T-helper 2 cell treated with Interferon-gamma antibody and Interleukin-4, amounts not matched to agents 5 μg/mL and 100 μg/mL, for 36 hours (primary cell): ENCODE data around the gene VPS35.
"Not testable (repeated sequence)": the region's sequence is repeated elsewhere in the genome, so short reads cannot be mapped to it uniquely, and the experiment has no call there.

Experiments
- DNase-seq: peaks from one replicate; pipeline ENCODE4 v3.0.0; 2021; ENCODE audit warnings: low spot score
- H3K27ac Mint-ChIP-seq: one replicate; pipeline ENCODE4 v1.8.0; 2021; ENCODE audit warnings: mild to moderate bottlenecking, mixed read lengths
- H3K27me3 Mint-ChIP-seq: one replicate; pipeline ENCODE4 v1.8.0; 2021; ENCODE audit warnings: low read depth, mixed read lengths
- H3K36me3 Mint-ChIP-seq: one replicate; pipeline ENCODE4 v1.8.0; 2021; ENCODE audit warnings: low read depth, mixed read lengths
- H3K4me1 Mint-ChIP-seq: one replicate; pipeline ENCODE4 v1.8.0; 2021; ENCODE audit warnings: low read depth, mixed read lengths
- H3K4me3 Mint-ChIP-seq: one replicate; pipeline ENCODE4 v1.8.0; 2022; ENCODE audit warnings: mild to moderate bottlenecking, moderate library complexity, mixed read lengths
- H3K9me3 Mint-ChIP-seq: one replicate; pipeline ENCODE4 v1.8.0; 2021; ENCODE audit warnings: mixed read lengths

VPS35 gene

GRCh38 chr16:46696957-46697356 lies 8.0 kb upstream of the VPS35 start:
- no peaks in the 10 kb centered on the region for H3K27me3 Mint-ChIP-seq
- peaks cover 4% of the 10 kb centered on the region for H3K4me1 Mint-ChIP-seq
- no peak overlapping the region for H3K27ac Mint-ChIP-seq
- H3K36me3 Mint-ChIP-seq: peaks cover 43% of the 10 kb centered on the region
- no peak for DNase-seq
- H3K4me3 Mint-ChIP-seq: no peak overlapping the region
- H3K9me3 Mint-ChIP-seq: no peaks in the 10 kb centered on the region

- DNase-seq: no peak
- Mint-ChIP-seq H3K4me1 (peaks cover 14% of the 10 kb centered on the region), H3K27ac (no peak overlapping the region), H3K4me3 (no peak overlapping the region), H3K27me3 (no peaks in the 10 kb centered on the region), H3K36me3 (peaks cover 53% of the 10 kb centered on the region), H3K9me3 (no peaks in the 10 kb centered on the region)
Measured at GRCh38 chr16:46695937-46696336, 7.0 kb upstream of the VPS35 start.

GRCh38 chr16:46693598-46693997 lies 4.6 kb upstream of the VPS35 start:
- Mint-ChIP-seq H3K36me3 (peaks cover 51% of the 10 kb centered on the region), H3K27me3 (no peaks in the 10 kb centered on the region), H3K4me3 (no peak overlapping the region), H3K27ac (no peak overlapping the region), H3K9me3 (no peaks in the 10 kb centered on the region), H3K4me1 (peaks cover 18% of the 10 kb centered on the region)
- no peak for DNase-seq

- Mint-ChIP-seq H3K36me3 (peaks cover 40% of the 10 kb centered on the region), H3K4me1 (peaks cover 32% of the 10 kb centered on the region), H3K27me3 (no peaks in the 10 kb centered on the region), H3K9me3 (no peaks in the 10 kb centered on the region), H3K4me3 (no peak overlapping the region), H3K27ac (peak overlapping the region; percentile 34)
- DNase-seq: no peak
Measured at GRCh38 chr16:46691726-46692125, 2.7 kb upstream of the VPS35 start.

- DNase-seq: no peak
Measured at GRCh38 chr16:46690281-46691178, 1.6 kb upstream of the VPS35 start.

GRCh38 chr16:46689365-46690280 lies 645 bp upstream of the VPS35 start, which contains the start of gene ORC6:
Gene ORC6 (plus strand): TSS chr16:46689659. CDS start chr16:46689706, 47 bp downstream.
- no peak within 1 kb of the TSS for H3K27ac Mint-ChIP-seq
- H3K4me3 Mint-ChIP-seq: no peak within 1 kb of the TSS
- DNase-seq: peak; percentile 97
- peaks cover 23% of the 10 kb centered on the region for H3K36me3 Mint-ChIP-seq
- no peaks in the 10 kb centered on the region for H3K9me3 Mint-ChIP-seq
- H3K4me1 Mint-ChIP-seq: peaks cover 39% of the 10 kb centered on the region
- no peaks in the 10 kb centered on the region for H3K27me3 Mint-ChIP-seq

More at GRCh38 chr16:46690281-46691178, 1.6 kb upstream of the VPS35 start:
- peaks cover 32% of the 10 kb centered on the region for H3K36me3 Mint-ChIP-seq
- H3K27ac Mint-ChIP-seq: no peak overlapping the region
- no peaks in the 10 kb centered on the region for H3K9me3 Mint-ChIP-seq
- H3K4me3 Mint-ChIP-seq: no peak overlapping the region
- H3K4me1 Mint-ChIP-seq: peaks cover 36% of the 10 kb centered on the region
- H3K27me3 Mint-ChIP-seq: no peaks in the 10 kb centered on the region

- H3K27me3 Mint-ChIP-seq: no peaks in the 10 kb centered on the region
- H3K36me3 Mint-ChIP-seq: peaks cover 20% of the 10 kb centered on the region
- no peaks in the 10 kb centered on the region for H3K9me3 Mint-ChIP-seq
- no peak overlapping the region for H3K27ac Mint-ChIP-seq
- no peak overlapping the region for H3K4me3 Mint-ChIP-seq
- no peak for DNase-seq
- peaks cover 45% of the 10 kb centered on the region for H3K4me1 Mint-ChIP-seq
Measured at GRCh38 chr16:46688101-46688653, 801 bp downstream of the VPS35 start.

- Mint-ChIP-seq H3K27me3 (no peaks in the 10 kb centered on the region), H3K9me3 (no peaks in the 10 kb centered on the region), H3K4me3 (no peak overlapping the region), H3K4me1 (peaks cover 46% of the 10 kb centered on the region), H3K36me3 (peaks cover 15% of the 10 kb centered on the region), H3K27ac (no peak overlapping the region)
- DNase-seq: no peak
Measured at GRCh38 chr16:46687486-46687885, 1.5 kb downstream of the VPS35 start.

- H3K4me1 Mint-ChIP-seq: peaks cover 42% of the 10 kb centered on the region
- DNase-seq: no peak
- no peak overlapping the region for H3K27ac Mint-ChIP-seq
- peaks cover 14% of the 10 kb centered on the region for H3K36me3 Mint-ChIP-seq
- H3K27me3 Mint-ChIP-seq: no peaks in the 10 kb centered on the region
- no peak overlapping the region for H3K4me3 Mint-ChIP-seq
- H3K9me3 Mint-ChIP-seq: no peaks in the 10 kb centered on the region
Measured at GRCh38 chr16:46686815-46687473, 2.0 kb downstream of the VPS35 start.

- H3K27me3 Mint-ChIP-seq, H3K4me3 Mint-ChIP-seq, H3K9me3 Mint-ChIP-seq, H3K27ac Mint-ChIP-seq, DNase-seq: not testable (repeated sequence)
- Mint-ChIP-seq H3K36me3 (peaks cover 28% of the 10 kb centered on the region), H3K4me1 (peaks cover 16% of the 10 kb centered on the region)
Measured at GRCh38 chr16:46681867-46682266, 7.1 kb downstream of the VPS35 start.

- peaks cover 49% of the 10 kb centered on the region for H3K36me3 Mint-ChIP-seq
- not testable (repeated sequence) for H3K27ac Mint-ChIP-seq, H3K4me3 Mint-ChIP-seq, H3K27me3 Mint-ChIP-seq, DNase-seq, H3K4me1 Mint-ChIP-seq, H3K9me3 Mint-ChIP-seq
Measured at GRCh38 chr16:46677943-46678342, 11.0 kb downstream of the VPS35 start.

- Mint-ChIP-seq H3K4me1 (no peaks in the 10 kb centered on the region), H3K9me3 (no peaks in the 10 kb centered on the region), H3K4me3 (no peak overlapping the region), H3K36me3 (peaks cover 52% of the 10 kb centered on the region), H3K27me3 (no peaks in the 10 kb centered on the region), H3K27ac (no peak overlapping the region)
- DNase-seq: peak; percentile 26
Measured at GRCh38 chr16:46673320-46674013, 15.5 kb downstream of the VPS35 start.

GRCh38 chr16:46662123-46662522 lies 26.9 kb downstream of the VPS35 start:
- Mint-ChIP-seq H3K9me3 (no peaks in the 10 kb centered on the region), H3K36me3 (peaks cover 44% of the 10 kb centered on the region), H3K27ac (no peak overlapping the region), H3K4me1 (peaks cover 10% of the 10 kb centered on the region), H3K4me3 (no peak overlapping the region), H3K27me3 (no peaks in the 10 kb centered on the region)
- no peak for DNase-seq
